EL (cell line): ENCODE results near the gene SPAG16.

Experiments
- DNase-seq: peaks from one replicate; pipeline ENCODE4 v3.0.0-alpha.2; 2016

Gene SPAG16

GRCh38 chr2:214104219-214104618, 820.0 kb downstream of the SPAG16 start:
- no peak for DNase-seq

GRCh38 chr2:214104967-214105366, 820.7 kb downstream of the SPAG16 start:
- DNase-seq = no peak

- no peak for DNase-seq
These were observed 823.5 kb downstream of the SPAG16 start for GRCh38 chr2:214107726-214108125.

GRCh38 chr2:214108598-214108997, 824.3 kb downstream of the SPAG16 start:
- no peak for DNase-seq

GRCh38 chr2:214117054-214117453, 832.8 kb downstream of the SPAG16 start:
- no peak for DNase-seq

GRCh38 chr2:214126135-214126534, 841.9 kb downstream of the SPAG16 start:
- DNase-seq = peak; percentile 71

- no peak for DNase-seq
These were observed 842.9 kb downstream of the SPAG16 start for GRCh38 chr2:214127170-214127569.

- peak; percentile 76 for DNase-seq
These were observed 843.3 kb downstream of the SPAG16 start for GRCh38 chr2:214127571-214127970.

- DNase-seq = no peak
These were observed 843.8 kb downstream of the SPAG16 start for GRCh38 chr2:214128040-214128439.

GRCh38 chr2:214130114-214130513, 845.9 kb downstream of the SPAG16 start:
- no peak for DNase-seq

GRCh38 chr2:214135966-214136365, 851.7 kb downstream of the SPAG16 start:
- peak; percentile 17 for DNase-seq

- DNase-seq = no peak
These were observed 854.5 kb downstream of the SPAG16 start for GRCh38 chr2:214138779-214139178.

GRCh38 chr2:214139630-214140284, 855.5 kb downstream of the SPAG16 start:
- DNase-seq = no peak

GRCh38 chr2:214156971-214157370, 872.7 kb downstream of the SPAG16 start:
- no peak for DNase-seq

- DNase-seq = no peak
These were observed 874.6 kb downstream of the SPAG16 start for GRCh38 chr2:214158851-214159250.

GRCh38 chr2:214169281-214169680, 885.0 kb downstream of the SPAG16 start:
- no peak for DNase-seq

- DNase-seq = no peak
These were observed 885.5 kb downstream of the SPAG16 start for GRCh38 chr2:214169736-214170135.

GRCh38 chr2:214174563-214174962, 890.3 kb downstream of the SPAG16 start:
- DNase-seq = no peak

GRCh38 chr2:214180071-214180470, 895.8 kb downstream of the SPAG16 start:
- no peak for DNase-seq

- DNase-seq = no peak
These were observed 896.4 kb downstream of the SPAG16 start for GRCh38 chr2:214180686-214181085.

GRCh38 chr2:214184461-214184860, 900.2 kb downstream of the SPAG16 start:
- no peak for DNase-seq

- DNase-seq = no peak
These were observed 901.3 kb downstream of the SPAG16 start for GRCh38 chr2:214185546-214185945.

- no peak for DNase-seq
These were observed 908.4 kb downstream of the SPAG16 start for GRCh38 chr2:214192711-214193110.

- peak; percentile 75 for DNase-seq
These were observed 909.7 kb downstream of the SPAG16 start for GRCh38 chr2:214193943-214194342.

GRCh38 chr2:214196260-214196659, 912.0 kb downstream of the SPAG16 start:
- DNase-seq = no peak
